ENCODE results near the gene BARHL1.

BARHL1 gene

DNA sequence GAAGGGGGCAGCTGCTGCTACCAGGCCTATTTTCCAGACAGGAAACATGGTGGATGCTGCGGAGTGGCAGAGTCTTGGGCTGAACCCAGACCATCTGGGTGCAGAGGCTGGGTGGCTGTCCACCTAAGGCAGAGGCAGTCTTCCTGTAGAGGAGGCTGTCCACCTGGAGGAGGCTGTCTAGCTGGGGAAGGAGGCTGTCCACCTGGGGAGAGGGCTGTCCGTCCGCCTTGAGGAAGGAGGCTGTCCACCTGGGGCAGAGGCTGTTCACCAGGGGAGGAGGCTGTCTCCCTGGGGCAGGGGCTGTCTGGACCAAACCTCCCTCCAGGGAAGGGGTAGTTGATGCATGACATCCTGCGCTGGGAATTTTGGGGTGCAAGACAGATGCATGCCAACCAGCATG, 39.2 kb upstream of the BARHL1 start:
- Histone ChIP-seq H3K27ac (no peak overlapping the region), H3K4me2 (no peak overlapping the region), H2AFZ (ENCODE audit: low read depth) (no peak overlapping the region), H3K9ac (no peak overlapping the region), H3K36me3 (ENCODE audit: insufficient read depth) (no peaks in the 10 kb centered on the region), H3K4me1 (ENCODE audit: low read depth, poor library complexity, severe bottlenecking) (no peaks in the 10 kb centered on the region), H4K20me1 (ENCODE audit: insufficient read depth) (no peaks in the 10 kb centered on the region), H3K27me3 (ENCODE audit: insufficient read depth, low read depth) (no peaks in the 10 kb centered on the region), H3K4me3 (IDR thresholded peaks at IDR 0.05; ENCODE audit: insufficient read depth, low read depth, low read length) (no peak overlapping the region), H3K79me2 (ENCODE audit: insufficient read depth, low read depth) (no peaks in the 10 kb centered on the region)
- TF ChIP-seq, protein P1, sequence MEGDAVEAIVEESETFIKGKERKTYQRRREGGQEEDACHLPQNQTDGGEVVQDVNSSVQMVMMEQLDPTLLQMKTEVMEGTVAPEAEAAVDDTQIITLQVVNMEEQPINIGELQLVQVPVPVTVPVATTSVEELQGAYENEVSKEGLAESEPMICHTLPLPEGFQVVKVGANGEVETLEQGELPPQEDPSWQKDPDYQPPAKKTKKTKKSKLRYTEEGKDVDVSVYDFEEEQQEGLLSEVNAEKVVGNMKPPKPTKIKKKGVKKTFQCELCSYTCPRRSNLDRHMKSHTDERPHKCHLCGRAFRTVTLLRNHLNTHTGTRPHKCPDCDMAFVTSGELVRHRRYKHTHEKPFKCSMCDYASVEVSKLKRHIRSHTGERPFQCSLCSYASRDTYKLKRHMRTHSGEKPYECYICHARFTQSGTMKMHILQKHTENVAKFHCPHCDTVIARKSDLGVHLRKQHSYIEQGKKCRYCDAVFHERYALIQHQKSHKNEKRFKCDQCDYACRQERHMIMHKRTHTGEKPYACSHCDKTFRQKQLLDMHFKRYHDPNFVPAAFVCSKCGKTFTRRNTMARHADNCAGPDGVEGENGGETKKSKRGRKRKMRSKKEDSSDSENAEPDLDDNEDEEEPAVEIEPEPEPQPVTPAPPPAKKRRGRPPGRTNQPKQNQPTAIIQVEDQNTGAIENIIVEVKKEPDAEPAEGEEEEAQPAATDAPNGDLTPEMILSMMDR (conservative IDR thresholded peaks at IDR 0.05; ENCODE audit: low read depth, low read length), result no peak

DNA sequence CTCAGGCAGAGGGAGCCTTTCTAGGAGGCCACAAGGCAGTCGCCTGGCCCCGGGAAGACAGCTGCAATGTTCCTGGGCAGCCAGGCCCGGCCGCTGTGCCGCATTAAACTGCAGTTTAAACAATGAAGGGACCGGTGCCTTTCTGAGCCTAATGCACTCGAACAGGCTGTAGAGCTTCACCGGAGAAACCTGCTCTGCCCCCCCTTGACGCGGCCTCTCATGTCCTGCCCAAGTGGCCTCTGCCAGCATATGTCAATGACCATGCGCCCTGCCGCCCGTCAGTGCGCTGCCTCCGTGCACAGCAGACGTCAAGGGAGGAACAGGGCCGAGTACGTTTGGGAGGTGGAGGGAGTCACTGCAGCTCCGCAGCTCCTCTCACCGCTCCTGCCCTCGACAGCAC, 38.4 kb upstream of the BARHL1 start:
- Histone ChIP-seq H3K27me3 (ENCODE audit: insufficient read depth, low read depth) (no peaks in the 10 kb centered on the region), H2AFZ (ENCODE audit: low read depth) (no peak overlapping the region), H3K4me2 (no peak overlapping the region), H3K36me3 (ENCODE audit: insufficient read depth) (no peaks in the 10 kb centered on the region), H4K20me1 (ENCODE audit: insufficient read depth) (no peaks in the 10 kb centered on the region), H3K9ac (no peak overlapping the region), H3K4me3 (IDR thresholded peaks at IDR 0.05; ENCODE audit: insufficient read depth, low read depth, low read length) (no peak overlapping the region), H3K4me1 (ENCODE audit: low read depth, poor library complexity, severe bottlenecking) (no peaks in the 10 kb centered on the region), H3K27ac (no peak overlapping the region), H3K79me2 (ENCODE audit: insufficient read depth, low read depth) (no peaks in the 10 kb centered on the region)
- TF ChIP-seq, protein P1 (conservative IDR thresholded peaks at IDR 0.05; ENCODE audit: low read depth, low read length), result no peak

DNA sequence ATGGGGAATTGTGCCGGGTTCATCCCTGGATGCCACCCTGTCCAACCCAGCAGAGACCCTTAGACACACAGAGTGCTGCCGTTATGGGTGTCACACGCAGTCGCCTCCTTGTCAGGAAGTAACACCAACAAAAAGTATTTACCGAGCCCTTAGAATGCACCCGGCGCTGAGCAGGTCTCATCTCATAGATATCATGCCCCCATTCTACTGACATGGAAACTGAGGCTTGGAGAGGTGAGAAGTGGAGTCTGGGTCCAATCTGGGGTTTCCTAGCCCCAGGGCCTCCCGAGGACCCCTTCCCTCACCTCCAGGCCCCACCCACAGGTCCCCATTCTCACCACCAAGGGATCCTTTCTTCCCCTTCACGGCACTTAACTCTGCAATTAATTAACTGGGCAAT, 36.8 kb upstream of the BARHL1 start:
- Histone ChIP-seq H3K36me3 (ENCODE audit: insufficient read depth) (no peaks in the 10 kb centered on the region), H3K4me3 (IDR thresholded peaks at IDR 0.05; ENCODE audit: insufficient read depth, low read depth, low read length) (no peak overlapping the region), H3K79me2 (ENCODE audit: insufficient read depth, low read depth) (no peaks in the 10 kb centered on the region), H3K9ac (no peak overlapping the region), H3K27me3 (ENCODE audit: insufficient read depth, low read depth) (no peaks in the 10 kb centered on the region), H3K4me2 (no peak overlapping the region), H3K4me1 (ENCODE audit: low read depth, poor library complexity, severe bottlenecking) (no peaks in the 10 kb centered on the region), H3K27ac (no peak overlapping the region), H4K20me1 (ENCODE audit: insufficient read depth) (no peaks in the 10 kb centered on the region), H2AFZ (ENCODE audit: low read depth) (no peak overlapping the region)
- TF ChIP-seq, protein P1 (conservative IDR thresholded peaks at IDR 0.05; ENCODE audit: low read depth, low read length), result no peak

DNA sequence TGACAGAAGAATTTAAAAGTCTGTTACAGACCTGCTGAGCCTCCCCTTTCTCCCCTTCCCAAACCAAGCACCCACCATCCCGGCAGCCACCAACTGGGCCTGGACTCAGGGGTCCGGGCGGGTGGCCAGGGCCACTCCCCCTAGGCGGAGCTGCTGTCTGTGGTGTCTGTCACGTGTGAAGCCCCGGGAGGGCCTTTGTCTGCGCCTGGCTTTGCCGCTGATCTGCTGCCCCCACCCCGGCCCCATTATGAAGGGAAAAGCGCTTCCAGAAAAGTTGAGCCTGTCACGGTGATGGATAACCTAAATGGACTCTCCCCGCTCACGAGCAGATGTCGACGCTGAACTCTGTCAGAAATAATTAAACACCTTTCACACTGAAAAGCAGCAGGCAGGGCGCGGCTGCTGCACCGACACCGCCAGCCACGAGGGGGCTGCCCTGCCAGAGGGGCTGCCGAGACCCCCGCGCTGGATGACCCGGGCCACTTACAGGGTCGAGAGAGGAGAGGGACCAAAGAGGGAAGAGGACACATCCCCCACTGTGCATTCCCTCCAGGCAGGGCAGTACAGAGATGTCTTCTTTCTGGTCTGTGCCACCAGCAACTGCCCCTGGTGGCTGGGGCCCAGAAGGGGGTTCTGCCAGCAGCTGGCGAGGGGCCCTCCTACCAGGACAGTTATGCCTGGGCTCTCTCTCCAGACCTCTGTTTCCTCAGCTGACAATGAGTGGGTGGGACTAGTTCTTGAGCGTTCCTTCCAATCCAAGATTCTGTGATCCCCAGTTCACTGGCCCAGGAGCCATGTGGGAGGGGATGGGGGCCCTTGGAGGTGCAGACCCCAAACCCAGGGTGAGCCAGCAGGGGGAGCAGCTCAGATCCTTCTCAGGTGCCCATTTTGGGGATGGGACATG, 36.0 kb upstream of the BARHL1 start:
- Histone ChIP-seq H3K27ac (no peak overlapping the region), H3K4me2 (no peak overlapping the region)

More for the DNA sequence above, 36.0 kb upstream of the BARHL1 start:
- Histone ChIP-seq H3K4me3 (IDR thresholded peaks at IDR 0.05; ENCODE audit: insufficient read depth, low read depth, low read length) (no peak overlapping the region), H2AFZ (ENCODE audit: low read depth) (no peak overlapping the region), H4K20me1 (ENCODE audit: insufficient read depth) (no peaks in the 10 kb centered on the region), H3K27me3 (ENCODE audit: insufficient read depth, low read depth) (no peaks in the 10 kb centered on the region), H3K9ac (no peak overlapping the region), H3K4me1 (ENCODE audit: low read depth, poor library complexity, severe bottlenecking) (no peaks in the 10 kb centered on the region), H3K79me2 (ENCODE audit: insufficient read depth, low read depth) (no peaks in the 10 kb centered on the region), H3K36me3 (ENCODE audit: insufficient read depth) (no peaks in the 10 kb centered on the region)
- TF ChIP-seq, protein P1 (conservative IDR thresholded peaks at IDR 0.05; ENCODE audit: low read depth, low read length), result 0 out of 2 replicates have a peak, but pooled peaks have one; percentile 12

Measured in KMS-11 (cell line).